T-helper 2 cell treated with Interferon-gamma antibody and Interleukin-4, amounts not matched to agents 5 μg/mL and 100 μg/mL, for 36 hours (primary cell): ENCODE results near the gene LRRFIP2.

ENCODE experiments used
- DNase-seq: peaks from one replicate; pipeline ENCODE4 v3.0.0; 2021; ENCODE audit warnings: low spot score
- H3K27ac Mint-ChIP-seq: one replicate; pipeline ENCODE4 v1.8.0; 2021; ENCODE audit warnings: mild to moderate bottlenecking, mixed read lengths
- H3K27me3 Mint-ChIP-seq: one replicate; pipeline ENCODE4 v1.8.0; 2021; ENCODE audit warnings: low read depth, mixed read lengths
- H3K36me3 Mint-ChIP-seq: one replicate; pipeline ENCODE4 v1.8.0; 2021; ENCODE audit warnings: low read depth, mixed read lengths
- H3K4me1 Mint-ChIP-seq: one replicate; pipeline ENCODE4 v1.8.0; 2021; ENCODE audit warnings: low read depth, mixed read lengths
- H3K4me3 Mint-ChIP-seq: one replicate; pipeline ENCODE4 v1.8.0; 2022; ENCODE audit warnings: mild to moderate bottlenecking, moderate library complexity, mixed read lengths
- H3K9me3 Mint-ChIP-seq: one replicate; pipeline ENCODE4 v1.8.0; 2021; ENCODE audit warnings: mixed read lengths

The LRRFIP2 gene

DNA sequence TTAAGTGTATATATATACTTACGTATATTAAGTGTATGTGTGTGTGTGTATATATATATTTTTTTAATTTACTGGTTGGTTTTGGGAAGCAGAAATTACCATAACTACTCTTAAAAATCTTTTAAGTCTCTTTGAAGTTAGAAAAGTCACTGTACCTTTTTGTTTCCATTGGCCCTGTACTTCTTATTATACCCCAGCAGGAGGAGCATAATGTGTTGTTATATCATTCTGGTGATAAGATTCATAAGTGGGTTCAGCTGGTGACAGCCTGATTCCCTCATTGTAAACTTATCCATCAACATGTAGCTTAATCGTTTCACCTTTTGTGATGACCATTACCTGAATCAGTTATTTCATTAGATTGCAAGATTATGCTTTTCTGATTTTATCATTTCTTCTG is 150.3 kb downstream of the LRRFIP2 start:
- H3K27ac Mint-ChIP-seq = no peak overlapping the region
- H3K4me1 Mint-ChIP-seq = peaks cover 6% of the 10 kb centered on the region
- H3K4me3 Mint-ChIP-seq = no peak overlapping the region
- no peaks in the 10 kb centered on the region for H3K27me3 Mint-ChIP-seq
- DNase-seq = no peak
- no peaks in the 10 kb centered on the region for H3K9me3 Mint-ChIP-seq
- peaks cover 68% of the 10 kb centered on the region for H3K36me3 Mint-ChIP-seq

- no peak for DNase-seq
- H3K27me3 Mint-ChIP-seq = no peaks in the 10 kb centered on the region
- no peaks in the 10 kb centered on the region for H3K4me1 Mint-ChIP-seq
- H3K36me3 Mint-ChIP-seq = peaks cover 62% of the 10 kb centered on the region
- no peaks in the 10 kb centered on the region for H3K9me3 Mint-ChIP-seq
- no peak overlapping the region for H3K27ac Mint-ChIP-seq
- no peak overlapping the region for H3K4me3 Mint-ChIP-seq
These were observed 156.7 kb downstream of the LRRFIP2 start for GRCh38 chr3:37017683-37018082.

GRCh38 chr3:37016903-37017302 is 157.5 kb downstream of the LRRFIP2 start:
- peaks cover 63% of the 10 kb centered on the region for H3K36me3 Mint-ChIP-seq
- no peaks in the 10 kb centered on the region for H3K27me3 Mint-ChIP-seq
- no peak overlapping the region for H3K27ac Mint-ChIP-seq
- no peak for DNase-seq
- H3K4me3 Mint-ChIP-seq = no peak overlapping the region
- H3K9me3 Mint-ChIP-seq = no peaks in the 10 kb centered on the region
- H3K4me1 Mint-ChIP-seq = no peaks in the 10 kb centered on the region

DNA sequence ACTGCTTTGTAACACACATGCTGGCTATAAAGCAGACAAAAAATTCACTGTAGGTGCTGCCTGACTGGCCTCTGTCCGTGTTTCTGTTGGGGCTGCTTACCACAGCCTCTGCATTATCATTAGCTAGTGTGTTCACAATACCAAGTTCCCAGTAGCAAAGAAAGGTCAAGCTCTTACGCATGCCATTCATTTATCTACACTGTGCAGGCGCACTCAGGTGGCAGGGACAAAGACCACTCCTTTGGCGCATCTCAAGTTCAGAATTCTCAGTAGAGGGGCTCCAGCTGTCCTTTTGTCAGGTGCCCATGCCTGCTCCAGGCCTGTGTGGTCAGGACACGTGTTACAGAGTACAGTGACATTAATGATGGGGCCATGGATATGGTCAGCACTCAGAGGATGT is 158.7 kb downstream of the LRRFIP2 start:
- Mint-ChIP-seq H3K27ac (no peak overlapping the region), H3K36me3 (peaks cover 63% of the 10 kb centered on the region), H3K4me1 (peaks cover 2% of the 10 kb centered on the region), H3K4me3 (no peak overlapping the region), H3K27me3 (no peaks in the 10 kb centered on the region), H3K9me3 (no peaks in the 10 kb centered on the region)
- no peak for DNase-seq

- Mint-ChIP-seq H3K4me1 (peaks cover 2% of the 10 kb centered on the region), H3K27me3 (no peaks in the 10 kb centered on the region), H3K9me3 (no peaks in the 10 kb centered on the region), H3K36me3 (peaks cover 57% of the 10 kb centered on the region), H3K27ac (no peak overlapping the region), H3K4me3 (no peak overlapping the region)
- no peak for DNase-seq
These were observed 159.8 kb downstream of the LRRFIP2 start for GRCh38 chr3:37014620-37015019.
